H1 (cell line): ENCODE data around the gene ATG16L1.

Experiments used
- BRCA1 ChIP-seq: IDR thresholded peaks from 2 replicates; pipeline ENCODE4 v1.6.1; 2012; ENCODE audit warnings: low read depth, low read length, improper control_type of control experiment
- CEBPB ChIP-seq: IDR thresholded peaks from 2 replicates; pipeline ENCODE4 v1.6.1; 2012; ENCODE audit warnings: low read depth, low read length
- CTCF ChIP-seq, 3 experiments: IDR thresholded peaks; 1 replicate in 2 of 3; 2 replicates in 1 of 3; pipeline versions ENCODE4 v1.5.1 to v1.6.1; 2011; ENCODE audit warnings: low read length in 3 of 3, mild to moderate bottlenecking in 3 of 3, inconsistent platforms in 2 of 3, low read depth in 1 of 3, moderate library complexity in 1 of 3; ENCODE audit not compliant: insufficient read depth in 1 of 3; ENCODE audit errors: control extremely low read depth in 1 of 3
- HDAC6 ChIP-seq: IDR thresholded peaks from one replicate; pipeline ENCODE4 v1.7.1; 2012; ENCODE audit warnings: low read depth, mild to moderate bottlenecking, inconsistent platforms, low read length, moderate library complexity
- JUN ChIP-seq: IDR thresholded peaks from 2 replicates; pipeline ENCODE4 v1.6.1; 2011; ENCODE audit warnings: low read depth, mild to moderate bottlenecking, improper control_type of control experiment, low read length
- NANOG ChIP-seq: IDR thresholded peaks from 2 replicates; pipeline ENCODE4 v1.6.1; 2011; ENCODE audit warnings: low read length, low read depth, mild to moderate bottlenecking, inconsistent platforms; ENCODE audit not compliant: insufficient read depth, poor library complexity, severe bottlenecking
- POLR2A ChIP-seq, 2 experiments: IDR thresholded peaks; 1 replicate in 1 of 2; 2 replicates in 1 of 2; pipeline ENCODE4 v1.6.1; 2011; ENCODE audit warnings: low read depth in 2 of 2, low read length in 2 of 2, mild to moderate bottlenecking in 2 of 2; ENCODE audit errors: control extremely low read depth in 1 of 2
- RBBP5 ChIP-seq: IDR thresholded peaks from 2 replicates; pipeline ENCODE4 v1.7.1; 2012; ENCODE audit warnings: low read depth, mild to moderate bottlenecking, inconsistent platforms, low read length, moderate library complexity, borderline replicate concordance
- TAF1 ChIP-seq: IDR thresholded peaks from 2 replicates; pipeline ENCODE4 v1.6.1; 2011; ENCODE audit warnings: mild to moderate bottlenecking, low read depth, low read length
- USF2 ChIP-seq: IDR thresholded peaks from 2 replicates; pipeline ENCODE4 v1.6.1; 2011; ENCODE audit warnings: low read length, improper control_type of control experiment

- TF ChIP-seq CTCF (IDR thresholded peaks at IDR 0.05; ENCODE audit: control extremely low read depth in 1 of 3, insufficient read depth in 1 of 3, low read depth in 1 of 3, low read length in 3 of 3) = peak; percentile 13 to 30 (median 21); a peak in 3 of 4 replicates
- no peak for TF ChIP-seq JUN
- no peak for TF ChIP-seq TAF1
- TF ChIP-seq POLR2A (IDR thresholded peaks at IDR 0.05; ENCODE audit: control extremely low read depth in 1 of 2, low read depth in 2 of 2, low read length in 2 of 2) = no peak
- TF ChIP-seq RBBP5 = no peak
- TF ChIP-seq BRCA1 = no peak
- no peak for TF ChIP-seq HDAC6
- TF ChIP-seq USF2 = no peak
- no peak for TF ChIP-seq CEBPB
- TF ChIP-seq NANOG = no peak
Measured at GRCh38 chr2:233323851-233324250, 72.4 kb downstream of the ATG16L1 start.
